DND-41 (cell line): Measurements from ENCODE around the gene PADI3.

Source experiments
- CTCF ChIP-seq: IDR thresholded peaks from 2 replicates; pipeline ENCODE4 v1.5.1; 2012; ENCODE audit warnings: borderline replicate concordance, low read length, moderate library complexity, mild to moderate bottlenecking; ENCODE audit not compliant: poor library complexity, severe bottlenecking; ENCODE audit errors: extremely low read depth
- EZH2 ChIP-seq: IDR thresholded peaks from 3 replicates; pipeline ENCODE4 v1.6.1; 2012; ENCODE audit warnings: borderline replicate concordance, low read depth, mild to moderate bottlenecking, moderate library complexity, low read length, inconsistent platforms; ENCODE audit not compliant: severe bottlenecking

- TF ChIP-seq EZH2 = no peak
- TF ChIP-seq CTCF = no peak
Observed at GRCh38 chr1:17201201-17202021, 47.5 kb upstream of the PADI3 start.
